Activated CD8-positive, alpha-beta memory T cell treated with anti-CD3 and anti-CD28 coated beads for 1 hour (primary cell): Measurements from ENCODE around the gene AGBL3.

Source experiments
- DNase-seq, 2 donors: peaks; one replicate each; pipeline ENCODE4 v3.0.0-alpha.2; 2020; ENCODE audit warnings: low read depth in 1 of 2; ENCODE audit errors: extremely low read depth in 1 of 2

The AGBL3 gene

DNA sequence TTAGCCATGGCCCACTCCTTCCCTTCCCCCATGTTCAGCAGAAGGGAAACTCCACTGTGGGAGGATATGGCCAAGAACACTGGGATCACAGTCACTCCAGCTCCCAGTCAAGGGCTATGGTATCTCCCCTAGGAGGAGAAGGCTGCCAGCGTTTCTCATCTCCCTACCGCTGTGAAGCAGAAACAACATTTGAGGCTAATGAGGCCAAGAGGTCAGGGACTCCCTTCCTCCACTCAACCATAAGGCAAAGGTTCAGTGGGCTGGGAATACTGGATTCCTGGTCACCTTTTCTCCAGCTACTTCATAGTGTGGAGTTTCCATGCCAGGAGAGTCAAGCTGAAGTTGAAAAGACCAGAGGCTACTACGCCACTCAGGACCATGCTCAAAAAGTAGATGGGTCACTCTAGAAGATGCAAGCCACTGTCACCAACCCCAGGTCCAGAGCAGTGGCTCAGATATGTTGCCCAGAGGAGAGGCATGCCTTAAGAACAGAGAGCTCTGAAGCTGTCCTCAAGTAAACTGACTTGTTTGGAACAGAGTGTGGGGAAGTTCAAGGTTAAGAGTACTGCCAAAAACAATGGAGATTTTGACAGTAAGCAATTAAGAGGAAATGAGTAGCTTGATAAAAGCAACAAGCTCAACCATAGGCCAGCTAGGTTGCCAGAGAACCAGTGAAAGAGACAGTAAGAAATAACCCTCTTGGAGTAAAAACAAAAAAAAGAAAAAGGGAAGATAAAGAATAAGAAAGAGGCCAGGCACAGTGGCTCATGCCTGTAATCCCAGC, 157.8 kb downstream of the AGBL3 start:
- DNase-seq = no peak

DNA sequence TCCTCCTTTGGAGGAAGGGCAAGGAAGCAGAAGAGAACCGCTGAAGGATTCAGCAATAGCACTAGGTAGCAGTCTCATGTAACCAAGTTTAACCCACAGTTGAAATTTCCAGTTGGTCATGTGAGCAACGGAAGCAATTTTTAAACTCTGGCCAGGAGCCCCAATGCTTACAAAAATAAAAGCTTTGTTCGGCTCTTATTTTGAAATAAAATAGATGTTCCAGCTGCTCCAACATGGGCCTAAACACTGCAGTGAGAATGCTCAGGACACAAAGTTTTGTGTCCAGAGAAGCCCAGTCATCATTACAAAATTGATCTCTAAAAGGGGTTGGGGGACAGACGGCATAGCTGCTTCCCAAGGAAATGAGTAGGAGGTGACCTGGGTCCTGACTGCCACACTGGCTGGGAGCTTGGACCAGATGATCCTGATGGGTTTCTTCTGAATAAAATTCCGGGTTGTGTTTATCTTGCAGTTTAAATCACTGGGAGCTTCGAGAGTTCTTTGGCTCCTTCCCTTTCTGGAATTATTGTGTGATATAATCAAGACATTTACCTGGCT, 161.1 kb downstream of the AGBL3 start:
- DNase-seq = no peak

DNA sequence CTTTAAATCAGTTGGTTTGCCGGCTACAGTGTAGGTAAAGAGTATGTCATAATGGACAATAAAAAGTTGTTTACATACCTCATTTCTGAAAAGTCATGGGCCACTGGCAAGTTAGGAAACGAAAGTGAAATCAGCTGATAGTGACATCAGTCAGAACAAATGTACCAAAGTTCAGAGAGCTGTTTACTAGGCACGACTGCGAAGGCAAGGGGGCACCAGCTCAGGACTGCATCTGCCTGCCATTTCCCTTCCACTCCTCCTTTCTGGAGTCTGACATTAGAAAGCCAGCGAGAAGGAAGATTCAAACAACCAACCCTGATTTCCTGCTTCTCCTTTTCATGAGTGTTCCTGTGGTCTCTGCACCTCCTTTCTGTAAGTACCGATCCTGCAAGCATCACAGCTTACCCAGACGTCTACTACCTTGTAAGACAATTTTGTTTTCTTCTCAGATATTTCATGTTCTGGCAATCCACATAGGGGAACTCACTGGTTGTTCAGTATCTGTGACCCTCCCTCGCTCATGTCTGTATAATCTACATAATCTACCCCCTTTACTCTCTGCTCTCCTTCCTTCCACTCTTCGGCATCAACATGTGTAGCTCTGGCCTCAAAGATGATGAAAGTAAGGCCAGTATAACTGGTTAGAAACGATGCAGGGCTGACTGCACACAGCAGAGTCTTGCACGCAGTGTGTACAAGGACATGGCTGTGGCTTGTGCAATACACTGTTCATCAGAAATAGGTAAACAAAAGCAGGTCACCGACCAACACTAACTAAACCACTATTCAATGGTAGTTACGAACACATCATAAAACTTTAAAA, 161.8 kb downstream of the AGBL3 start, which contains the start of gene TMEM140:
TSS of gene TMEM140 (plus strand) at position 174 of the 823 bp plus-strand sequence. CDS start 16,370 bp downstream, outside the sequence.
- DNase-seq = peak in 1 of 2 donors; percentile 25

DNA sequence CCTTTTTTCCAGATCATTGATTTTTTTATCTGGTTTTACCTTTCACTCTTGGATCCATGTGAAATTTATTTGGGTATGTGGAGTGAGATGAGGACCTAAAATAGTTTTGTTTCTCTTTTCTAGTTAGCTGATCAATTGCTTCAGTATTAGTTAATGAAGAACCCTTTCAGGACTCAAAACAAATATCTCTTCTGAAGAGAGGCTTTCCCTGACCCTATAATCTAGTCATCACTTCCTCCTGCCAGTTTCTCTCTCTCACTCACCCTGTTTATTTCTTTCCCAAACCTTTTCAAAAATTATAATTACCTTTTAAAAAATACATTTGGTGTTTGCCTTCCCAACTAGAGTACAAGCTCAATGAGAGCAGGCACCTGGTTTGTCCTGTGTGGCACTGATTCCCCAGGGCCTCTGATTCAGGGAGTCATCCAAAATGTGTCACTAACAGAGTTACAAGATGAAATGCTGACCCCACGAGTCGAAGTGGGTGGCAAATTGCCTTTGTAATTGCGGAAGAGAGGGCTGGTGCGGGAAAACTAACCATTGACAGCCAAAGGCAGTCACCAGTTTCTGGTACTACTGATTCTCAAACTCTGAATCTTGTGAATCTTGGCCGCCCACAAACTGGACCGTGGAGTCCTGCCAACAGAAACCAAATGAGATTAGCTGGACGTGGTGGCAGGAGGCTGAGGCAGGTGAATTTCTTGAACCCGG, 163.9 kb downstream of the AGBL3 start:
- DNase-seq = no peak

DNA sequence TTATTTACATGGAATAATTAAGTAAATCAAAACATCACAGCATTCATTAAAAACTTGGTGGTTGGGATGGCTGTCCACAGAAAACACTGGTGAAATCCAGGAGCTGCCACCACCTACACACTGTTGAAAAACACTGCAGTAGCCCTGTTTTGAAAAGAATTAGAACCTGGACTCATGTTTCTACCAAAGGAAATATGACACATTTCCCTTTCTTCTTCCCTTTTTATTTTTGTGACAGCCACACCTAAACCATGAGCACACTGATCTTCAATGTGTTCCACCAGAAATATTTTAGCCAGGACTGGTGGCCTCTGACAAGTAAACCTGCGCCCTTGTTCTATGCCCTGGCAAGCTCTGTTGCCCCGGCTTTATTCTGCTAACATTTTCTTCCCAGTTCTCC, 164.8 kb downstream of the AGBL3 start:
- DNase-seq = no peak

DNA sequence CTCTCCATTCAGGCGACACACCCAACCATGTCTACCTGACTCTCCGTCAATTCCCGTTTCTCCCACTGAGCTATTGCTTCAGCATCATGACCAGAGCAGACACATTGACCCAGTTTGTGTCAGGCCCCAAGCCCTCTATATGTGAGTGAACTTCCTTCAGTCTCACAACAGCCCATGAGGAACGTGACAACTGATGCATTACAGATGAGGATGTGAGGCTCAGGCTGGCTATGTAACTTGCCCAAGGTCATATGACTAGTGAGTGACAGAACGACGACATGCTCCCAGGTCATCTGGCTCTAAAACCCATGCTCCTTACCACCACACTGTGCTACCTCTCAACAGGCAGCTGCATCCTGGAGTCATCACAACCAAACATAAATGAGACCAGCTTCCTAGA, 165.2 kb downstream of the AGBL3 start:
- DNase-seq = no peak

DNA sequence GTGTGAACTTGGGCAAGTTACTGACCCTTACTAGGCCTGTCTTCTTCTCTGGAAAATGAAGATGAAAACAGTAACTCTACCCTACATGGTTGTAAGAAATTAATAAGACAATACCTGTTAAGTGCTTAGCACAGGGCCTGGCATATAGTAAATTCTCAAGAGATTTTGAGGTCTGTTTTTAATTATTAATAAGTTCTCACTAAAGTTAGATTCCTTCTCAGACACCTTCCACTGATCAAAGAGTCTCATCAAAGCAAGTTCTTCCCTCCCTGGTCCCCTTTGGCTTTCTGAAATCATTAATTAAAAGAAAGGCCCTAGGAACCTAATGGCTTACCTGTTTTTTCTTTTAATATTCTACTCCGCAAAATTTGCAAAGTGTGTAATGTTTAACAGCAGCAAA, 166.1 kb downstream of the AGBL3 start:
- no peak for DNase-seq

DNA sequence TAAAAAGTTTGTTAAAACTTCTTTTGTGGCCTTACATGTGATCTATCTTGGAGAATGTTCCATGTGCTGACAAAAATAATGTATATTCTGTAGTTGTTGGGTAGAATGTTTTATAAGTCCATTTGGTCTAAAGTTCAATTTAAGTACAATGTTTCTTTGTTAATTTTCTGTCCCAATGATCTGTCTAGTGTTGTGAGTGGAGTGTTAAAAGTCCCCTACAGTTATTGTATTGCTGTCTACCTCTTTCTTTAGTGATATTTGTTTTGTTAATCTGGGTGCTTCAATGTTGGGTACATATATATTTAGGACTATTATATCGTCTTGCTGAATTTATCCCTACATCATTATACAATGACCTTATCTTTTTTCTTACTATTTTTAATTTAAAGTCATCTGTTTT, 168.4 kb downstream of the AGBL3 start:
- no peak for DNase-seq

DNA sequence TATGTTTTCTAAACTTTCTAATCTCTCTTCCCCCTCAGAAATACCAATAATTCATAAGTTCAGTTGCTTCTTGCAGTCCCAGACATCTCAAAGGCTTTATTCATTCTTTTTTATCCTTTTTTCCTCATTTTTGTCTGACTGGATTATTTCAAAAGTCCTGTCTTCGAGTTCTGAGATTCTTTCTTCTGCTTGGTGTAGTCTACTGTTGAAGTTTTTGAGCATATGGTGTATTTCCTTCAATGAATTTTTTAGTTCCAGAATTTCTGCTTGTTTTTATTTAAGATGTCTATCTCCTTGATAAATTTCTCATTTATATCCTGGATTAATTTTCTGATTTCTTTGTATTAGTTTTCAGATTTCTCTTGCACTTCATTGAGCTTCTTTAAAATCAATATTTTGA, 170.0 kb downstream of the AGBL3 start:
- no peak for DNase-seq

DNA sequence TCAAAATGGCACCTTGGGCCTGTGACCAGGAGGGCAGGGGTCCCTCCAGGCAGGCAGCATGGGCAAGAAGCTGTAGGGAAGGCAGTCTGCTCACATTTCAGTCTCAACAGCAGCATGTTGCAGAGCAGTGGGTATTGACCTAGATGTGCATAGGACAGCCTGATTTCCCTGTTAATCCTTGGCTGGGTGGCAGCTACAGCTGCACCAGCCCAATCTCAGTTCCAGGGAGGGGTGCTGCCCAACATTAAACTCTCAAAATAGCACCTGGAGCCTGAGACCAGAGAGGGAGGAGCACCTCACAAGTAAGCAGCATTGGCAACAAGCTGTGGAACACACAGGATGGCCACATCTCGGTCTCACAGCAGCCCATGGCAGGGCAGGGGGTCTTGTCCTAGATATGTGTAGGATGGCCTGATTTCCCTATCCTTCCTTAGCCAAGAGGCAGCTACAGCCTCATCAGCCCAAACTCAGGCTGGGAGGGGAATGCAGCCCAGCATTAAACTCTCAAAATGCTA, 171.9 kb downstream of the AGBL3 start:
- DNase-seq = no peak

DNA sequence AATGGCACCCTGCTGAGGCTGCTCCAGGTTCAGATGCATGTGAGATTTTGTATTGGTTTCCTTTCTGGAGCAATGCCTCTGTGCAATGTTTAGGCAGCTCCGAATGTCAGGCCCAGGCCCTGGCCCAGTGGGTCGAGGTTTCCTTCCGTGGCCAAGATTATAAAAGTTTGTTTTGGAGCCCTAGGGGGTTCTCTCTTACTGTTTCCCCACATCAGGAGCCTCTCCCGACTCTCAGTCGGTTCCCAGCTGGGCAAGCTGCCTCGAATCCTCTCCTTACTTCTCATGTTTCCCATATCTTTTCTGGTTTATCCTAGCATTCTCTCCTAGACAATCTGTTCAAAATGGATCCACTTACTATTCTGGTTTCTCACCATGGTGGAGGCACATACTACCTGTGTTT, 172.6 kb downstream of the AGBL3 start:
- no peak for DNase-seq

DNA sequence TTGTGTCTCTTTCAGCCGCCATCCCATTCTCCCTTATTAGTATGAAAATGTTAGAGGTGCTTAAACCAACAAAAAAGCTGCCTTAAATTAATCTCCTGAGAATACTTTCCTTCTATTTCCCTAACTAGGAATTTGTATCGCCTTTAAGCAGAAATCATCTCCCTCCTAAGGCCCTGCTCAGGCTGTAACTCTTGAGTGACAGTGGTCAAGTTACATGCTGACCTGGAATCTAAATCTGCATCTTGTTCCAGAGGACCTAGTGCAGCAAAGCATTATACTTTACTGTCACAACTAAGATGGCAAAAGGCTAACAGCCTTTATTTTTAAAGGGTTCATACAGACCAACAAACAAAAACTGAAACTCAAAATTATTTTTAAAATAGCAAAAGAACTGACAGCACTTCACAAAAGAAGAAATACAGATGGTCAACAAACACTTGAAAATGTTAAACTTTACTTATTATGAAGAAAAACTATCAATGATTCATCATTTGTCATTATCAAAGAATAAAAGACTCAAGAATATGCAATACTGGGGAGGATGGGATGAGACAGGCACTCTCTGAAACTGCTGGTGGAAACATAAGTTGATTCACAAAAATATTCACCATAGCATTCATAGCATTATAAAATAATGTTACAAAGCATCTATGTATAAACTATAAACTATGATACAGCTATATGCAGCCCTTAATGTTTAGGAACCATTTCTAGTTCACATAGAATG, 173.2 kb downstream of the AGBL3 start:
- DNase-seq = no peak

DNA sequence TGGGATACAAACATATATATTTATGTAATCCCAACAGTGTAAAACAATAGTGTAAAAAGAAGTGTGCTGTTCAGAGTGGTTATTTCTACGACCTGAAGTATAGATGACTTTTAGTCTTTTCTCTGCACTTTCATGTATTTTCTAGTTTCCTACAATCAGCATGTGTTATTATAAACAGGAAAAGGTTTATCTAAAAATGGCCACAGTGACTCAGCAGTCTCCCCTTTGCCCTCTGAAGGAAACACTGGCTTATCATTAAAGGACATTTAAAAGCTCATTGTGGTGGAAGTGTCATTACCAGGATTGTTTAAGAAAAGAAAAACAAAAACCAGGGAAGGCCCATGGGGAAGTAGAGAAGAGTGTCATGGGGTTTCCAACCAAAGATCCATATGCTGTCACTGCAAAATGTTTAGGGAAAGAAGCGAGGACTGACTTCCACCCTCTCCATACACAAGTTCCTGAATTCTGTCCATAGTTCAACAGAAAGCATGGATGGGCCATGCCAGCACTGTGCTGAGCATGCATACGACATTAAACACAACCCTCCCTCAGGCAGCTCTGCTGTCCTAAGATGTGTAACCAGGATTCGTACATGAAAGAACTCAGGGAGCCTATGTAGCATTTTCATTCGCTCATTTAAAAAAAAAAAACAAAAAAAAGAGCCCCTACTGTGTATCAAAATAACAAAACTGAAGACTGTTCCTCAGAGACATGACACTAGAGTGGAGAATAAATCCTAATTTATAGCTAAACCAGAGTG, 174.0 kb downstream of the AGBL3 start:
- no peak for DNase-seq

DNA sequence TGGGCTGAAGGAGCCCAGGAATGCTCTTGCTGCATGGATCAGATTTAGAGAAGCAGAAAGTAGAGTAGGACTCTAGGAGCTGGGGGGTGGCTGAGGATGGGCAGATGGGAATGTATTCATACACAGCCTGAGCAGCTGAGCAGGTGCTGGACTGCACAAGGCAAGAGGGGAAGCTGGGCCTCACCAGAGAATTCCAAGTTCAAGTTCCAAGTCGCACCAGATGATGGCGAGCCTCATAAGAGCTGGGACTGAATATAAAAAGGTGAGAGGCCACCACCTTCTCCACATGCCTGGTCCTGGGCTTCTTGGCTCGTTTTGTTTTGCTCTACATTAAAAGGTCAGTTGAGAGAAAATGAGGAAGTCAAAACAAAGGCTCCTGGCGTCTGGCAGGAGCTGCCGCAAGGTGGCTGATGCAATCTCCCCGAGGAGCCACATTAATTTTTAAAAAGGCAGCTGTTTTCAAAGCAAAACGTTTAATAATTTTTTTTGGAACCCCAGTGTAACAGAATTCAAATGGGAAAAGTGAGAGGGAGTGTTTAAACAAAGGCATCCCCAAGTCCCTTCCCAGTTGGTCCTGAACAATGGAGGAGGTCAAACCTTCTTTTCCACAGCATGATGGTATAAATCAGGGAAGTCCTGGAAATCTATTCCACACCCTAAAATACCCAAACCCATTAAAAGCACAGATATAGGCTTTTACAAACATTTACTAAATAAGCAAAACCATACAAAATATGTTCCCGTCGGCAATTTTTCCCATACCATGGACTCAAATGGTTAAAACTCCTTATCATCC, 174.7 kb downstream of the AGBL3 start:
- no peak for DNase-seq

DNA sequence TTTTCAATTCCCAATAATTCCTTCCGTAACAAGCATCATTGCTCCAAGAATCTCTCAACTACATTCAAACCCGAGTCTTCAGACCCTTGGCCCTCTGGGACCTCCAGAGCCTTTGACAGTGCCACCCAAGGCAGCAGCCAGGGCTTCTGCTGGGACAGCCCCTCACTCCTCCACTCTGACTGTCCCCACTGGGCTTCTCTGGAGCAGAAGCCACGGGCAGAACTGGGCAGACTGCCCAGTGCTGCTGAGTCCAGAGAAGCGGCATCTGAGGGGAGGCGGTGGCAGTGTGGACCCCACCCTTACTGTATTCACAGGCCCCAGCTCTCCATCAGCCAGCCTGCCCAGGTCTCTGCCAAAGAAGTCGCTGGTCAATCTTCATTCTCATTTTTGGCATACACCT, 175.4 kb downstream of the AGBL3 start:
- no peak for DNase-seq

DNA sequence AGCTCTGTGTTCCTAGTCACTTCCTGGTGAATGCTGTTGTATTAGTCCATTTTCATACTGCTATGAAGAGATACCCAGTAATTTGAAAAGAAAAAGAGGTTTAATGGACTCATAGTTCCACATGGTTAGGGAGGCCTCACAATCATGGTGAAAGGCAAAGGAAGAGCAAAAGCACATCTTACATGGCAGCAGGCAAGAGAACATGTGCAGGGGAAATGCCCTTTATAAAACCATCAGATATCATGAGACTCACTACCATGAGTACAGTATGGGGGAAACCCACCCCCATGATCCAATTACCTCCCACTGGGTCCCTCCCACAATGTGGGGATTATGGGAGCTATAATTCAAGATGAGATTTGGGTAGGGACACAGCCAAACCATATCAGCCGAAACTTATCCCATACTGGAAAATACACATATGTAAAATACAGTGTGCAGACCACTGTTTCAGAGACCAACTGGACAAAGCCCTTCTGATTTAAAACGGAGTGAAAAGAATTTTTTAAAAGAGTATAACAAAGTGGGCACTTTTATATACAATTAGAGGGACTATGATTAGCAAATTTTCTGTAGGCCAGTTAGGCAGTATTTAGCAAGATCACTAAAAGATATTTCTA, 176.2 kb downstream of the AGBL3 start:
- DNase-seq = no peak

DNA sequence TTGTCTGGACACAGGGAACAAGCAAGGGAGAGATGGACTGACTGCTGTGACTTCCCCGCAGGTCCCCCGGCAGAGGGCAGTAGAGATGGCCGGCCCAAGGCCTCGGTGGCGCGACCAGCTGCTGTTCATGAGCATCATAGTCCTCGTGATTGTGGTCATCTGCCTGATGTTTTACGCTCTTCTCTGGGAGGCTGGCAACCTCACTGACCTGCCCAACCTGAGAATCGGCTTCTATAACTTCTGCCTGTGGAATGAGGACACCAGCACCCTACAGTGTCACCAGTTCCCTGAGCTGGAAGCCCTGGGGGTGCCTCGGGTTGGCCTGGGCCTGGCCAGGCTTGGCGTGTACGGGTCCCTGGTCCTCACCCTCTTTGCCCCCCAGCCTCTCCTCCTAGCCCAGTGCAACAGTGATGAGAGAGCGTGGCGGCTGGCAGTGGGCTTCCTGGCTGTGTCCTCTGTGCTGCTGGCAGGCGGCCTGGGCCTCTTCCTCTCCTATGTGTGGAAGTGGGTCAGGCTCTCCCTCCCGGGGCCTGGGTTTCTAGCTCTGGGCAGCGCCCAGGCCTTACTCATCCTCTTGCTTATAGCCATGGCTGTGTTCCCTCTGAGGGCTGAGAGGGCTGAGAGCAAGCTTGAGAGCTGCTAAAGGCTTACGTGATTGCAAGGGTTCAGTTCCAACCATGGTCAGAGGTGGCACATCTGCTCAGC, 178.2 kb downstream of the AGBL3 start:
- no peak for DNase-seq

DNA sequence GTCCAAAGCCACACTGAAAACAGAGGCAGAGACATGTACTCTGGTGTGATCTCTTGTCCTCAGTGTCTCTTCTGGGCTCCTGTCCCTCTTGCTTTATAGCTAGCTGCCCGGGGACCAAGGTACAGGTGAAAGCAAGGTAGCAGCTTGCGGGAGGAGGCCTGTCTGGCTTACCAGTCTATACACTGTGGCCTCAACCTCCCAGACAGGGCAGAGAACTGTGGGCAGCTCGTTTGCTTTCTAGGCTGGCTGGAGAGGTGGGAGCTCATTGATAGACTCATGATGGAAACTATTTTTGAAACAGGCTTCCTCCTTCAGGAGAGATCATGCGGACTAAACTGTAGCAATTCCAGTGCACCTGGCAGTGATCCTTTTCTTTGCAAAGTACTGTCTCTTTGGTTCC, 179.6 kb downstream of the AGBL3 start:
- DNase-seq = no peak
